HL-60 (cell line): Measurements from ENCODE around the gene PSMD3.

Experiments
- GABPA ChIP-seq: IDR thresholded peaks from 2 replicates; pipeline ENCODE4 v1.6.1; 2012; ENCODE audit warnings: low read depth
- POLR2AphosphoS5 ChIP-seq: IDR thresholded peaks from 2 replicates; pipeline ENCODE4 v1.6.1; 2012; ENCODE audit warnings: low read depth
- TF ChIP-seq, protein P1 (sequence below): IDR thresholded peaks from one replicate; pipeline ENCODE4 v1.5.1; 2011; ENCODE audit warnings: low read length, control low read depth, inconsistent platforms; ENCODE audit not compliant: insufficient read depth

DNA sequence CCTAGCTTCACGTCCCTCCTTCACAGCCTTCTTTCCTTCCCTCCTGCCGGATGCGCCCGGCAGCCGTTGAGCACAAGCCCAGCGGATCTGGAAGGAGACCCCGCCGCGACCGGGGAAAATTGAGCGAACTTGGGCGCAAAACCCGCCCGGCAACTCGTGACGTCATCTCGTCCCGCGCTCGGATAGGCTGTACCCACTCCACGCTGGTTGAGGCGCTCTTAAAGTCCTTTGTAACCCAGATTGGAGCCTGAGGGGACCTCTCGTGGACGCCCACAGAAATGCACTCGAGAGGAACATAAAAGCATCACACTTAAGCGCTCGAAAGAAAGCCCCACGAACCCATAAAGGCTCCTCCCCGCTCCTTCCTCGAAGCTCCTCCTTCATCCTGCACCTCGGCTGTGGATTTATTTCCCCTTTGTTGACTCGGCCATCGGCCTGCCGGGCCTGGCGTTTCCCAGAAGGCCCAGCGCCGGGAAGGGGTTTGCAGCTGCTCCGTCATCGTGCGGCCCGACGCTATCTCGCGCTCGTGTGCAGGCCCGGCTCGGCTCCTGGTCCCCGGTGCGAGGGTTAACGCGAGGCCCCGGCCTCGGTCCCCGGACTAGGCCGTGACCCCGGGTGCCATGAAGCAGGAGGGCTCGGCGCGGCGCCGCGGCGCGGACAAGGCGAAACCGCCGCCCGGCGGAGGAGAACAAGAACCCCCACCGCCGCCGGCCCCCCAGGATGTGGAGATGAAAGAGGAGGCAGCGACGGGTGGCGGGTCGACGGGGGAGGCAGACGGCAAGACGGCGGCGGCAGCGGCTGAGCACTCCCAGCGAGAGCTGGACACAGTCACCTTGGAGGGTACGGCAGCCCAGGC lies at the start of gene PSMD3:
- TF ChIP-seq, protein P1, sequence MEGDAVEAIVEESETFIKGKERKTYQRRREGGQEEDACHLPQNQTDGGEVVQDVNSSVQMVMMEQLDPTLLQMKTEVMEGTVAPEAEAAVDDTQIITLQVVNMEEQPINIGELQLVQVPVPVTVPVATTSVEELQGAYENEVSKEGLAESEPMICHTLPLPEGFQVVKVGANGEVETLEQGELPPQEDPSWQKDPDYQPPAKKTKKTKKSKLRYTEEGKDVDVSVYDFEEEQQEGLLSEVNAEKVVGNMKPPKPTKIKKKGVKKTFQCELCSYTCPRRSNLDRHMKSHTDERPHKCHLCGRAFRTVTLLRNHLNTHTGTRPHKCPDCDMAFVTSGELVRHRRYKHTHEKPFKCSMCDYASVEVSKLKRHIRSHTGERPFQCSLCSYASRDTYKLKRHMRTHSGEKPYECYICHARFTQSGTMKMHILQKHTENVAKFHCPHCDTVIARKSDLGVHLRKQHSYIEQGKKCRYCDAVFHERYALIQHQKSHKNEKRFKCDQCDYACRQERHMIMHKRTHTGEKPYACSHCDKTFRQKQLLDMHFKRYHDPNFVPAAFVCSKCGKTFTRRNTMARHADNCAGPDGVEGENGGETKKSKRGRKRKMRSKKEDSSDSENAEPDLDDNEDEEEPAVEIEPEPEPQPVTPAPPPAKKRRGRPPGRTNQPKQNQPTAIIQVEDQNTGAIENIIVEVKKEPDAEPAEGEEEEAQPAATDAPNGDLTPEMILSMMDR, result peak; percentile 56
- TF ChIP-seq POLR2AphosphoS5 (peak; percentile 89), GABPA (0 out of 2 replicates have a peak, but pooled peaks have one; percentile 8)
